Stimulated activated CD4-positive, alpha-beta T cell treated with anti-CD3 and anti-CD28 coated beads, Interleukin-4, amount 100 ng/mL, for 4 hours (primary cell): ENCODE data around the gene THRB.

Experiments
- DNase-seq, 2 experiments: peaks; one replicate each; pipeline ENCODE4 v3.0.0-alpha.2; 2020

The THRB gene

GRCh38 chr3:24485511-24485910, 9.1 kb downstream of the THRB start:
- no peak for DNase-seq

DNA sequence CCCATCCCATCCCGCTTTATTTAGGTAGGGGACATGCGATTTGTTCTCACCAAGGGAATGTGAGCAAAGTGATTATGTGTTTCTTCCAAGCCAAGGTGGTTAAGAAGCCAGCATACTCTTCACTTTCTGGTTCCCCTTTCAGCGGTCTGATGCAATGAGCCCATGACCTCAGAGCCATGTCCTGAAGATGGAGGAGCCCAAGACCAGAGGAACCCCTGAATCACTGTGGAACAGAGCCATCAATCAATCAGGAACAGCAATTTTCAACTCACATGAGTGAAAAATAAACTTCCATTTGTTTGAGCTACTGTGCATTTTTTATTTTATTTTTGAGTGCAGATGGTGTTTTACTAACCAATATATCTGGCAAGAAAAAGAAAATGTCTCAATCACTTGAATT, 10.8 kb downstream of the THRB start:
- no peak for DNase-seq

DNA sequence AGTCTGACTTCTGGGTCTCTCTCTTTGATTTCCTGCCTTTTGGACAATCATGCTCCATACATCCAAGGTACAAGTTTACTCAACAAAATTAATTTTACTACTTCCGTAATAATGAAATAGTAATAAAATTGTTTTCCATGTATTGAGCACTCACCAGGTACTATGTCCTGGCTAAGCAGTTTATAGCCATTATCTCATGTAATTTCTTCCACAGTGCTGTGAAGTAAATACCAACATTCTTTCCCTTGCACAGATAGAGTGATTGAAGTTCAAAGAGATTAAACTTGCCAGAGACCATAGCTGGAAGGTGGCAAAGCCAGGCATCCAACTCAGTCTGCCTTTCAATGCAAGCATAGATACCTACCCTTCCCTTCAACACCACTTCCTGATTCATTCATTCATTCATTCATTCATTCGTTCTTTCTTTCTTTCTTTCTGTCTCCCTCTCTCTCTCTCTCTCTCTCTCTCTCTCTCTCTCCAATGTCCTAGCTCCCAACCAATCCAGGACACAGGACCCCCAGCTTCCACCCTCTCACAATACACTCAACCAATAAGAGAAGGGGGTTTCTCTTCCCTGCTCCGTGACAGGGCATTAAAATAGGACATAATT, 12.4 kb downstream of the THRB start:
- DNase-seq, result no peak

GRCh38 chr3:24481193-24481592, 13.5 kb downstream of the THRB start:
- DNase-seq, result no peak

DNA sequence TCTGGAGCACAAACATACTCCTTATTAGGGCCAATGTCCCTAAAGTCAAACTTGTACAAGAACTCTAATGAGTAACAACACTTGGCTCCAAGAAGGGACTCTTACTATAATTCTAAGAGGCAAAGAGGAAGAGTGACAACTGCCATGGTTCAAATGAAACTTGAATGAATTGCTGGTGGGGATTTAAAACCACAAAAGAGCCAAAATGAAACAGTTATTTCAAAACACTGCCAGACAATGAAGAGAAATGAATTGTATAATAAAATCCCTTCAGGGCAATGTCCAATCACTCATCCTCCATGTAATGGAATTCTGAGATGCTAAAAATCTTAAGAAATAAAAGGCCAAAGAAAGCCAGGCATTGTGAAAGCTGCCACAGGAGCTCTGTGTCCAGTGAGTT, 14.2 kb downstream of the THRB start:
- DNase-seq, result no peak

DNA sequence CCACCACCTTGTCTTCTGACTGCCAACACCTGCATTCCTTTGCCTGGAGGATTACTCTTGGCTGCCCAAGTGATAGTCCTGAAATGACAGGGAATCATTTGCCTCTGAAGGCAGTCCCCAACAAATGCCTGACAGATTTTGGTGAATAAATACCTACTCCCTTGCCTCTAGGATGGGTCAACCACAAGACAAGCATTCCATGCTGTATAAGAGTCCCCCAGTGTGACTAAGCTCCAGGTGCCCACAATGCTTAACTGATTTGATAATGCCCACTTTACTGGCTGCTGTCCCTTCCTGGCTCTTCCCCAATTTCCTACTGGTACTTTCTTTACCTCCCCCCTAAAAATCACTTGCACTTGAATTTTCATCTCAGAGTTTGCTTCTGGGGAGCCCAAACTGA, 14.8 kb downstream of the THRB start:
- DNase-seq, result no peak

DNA sequence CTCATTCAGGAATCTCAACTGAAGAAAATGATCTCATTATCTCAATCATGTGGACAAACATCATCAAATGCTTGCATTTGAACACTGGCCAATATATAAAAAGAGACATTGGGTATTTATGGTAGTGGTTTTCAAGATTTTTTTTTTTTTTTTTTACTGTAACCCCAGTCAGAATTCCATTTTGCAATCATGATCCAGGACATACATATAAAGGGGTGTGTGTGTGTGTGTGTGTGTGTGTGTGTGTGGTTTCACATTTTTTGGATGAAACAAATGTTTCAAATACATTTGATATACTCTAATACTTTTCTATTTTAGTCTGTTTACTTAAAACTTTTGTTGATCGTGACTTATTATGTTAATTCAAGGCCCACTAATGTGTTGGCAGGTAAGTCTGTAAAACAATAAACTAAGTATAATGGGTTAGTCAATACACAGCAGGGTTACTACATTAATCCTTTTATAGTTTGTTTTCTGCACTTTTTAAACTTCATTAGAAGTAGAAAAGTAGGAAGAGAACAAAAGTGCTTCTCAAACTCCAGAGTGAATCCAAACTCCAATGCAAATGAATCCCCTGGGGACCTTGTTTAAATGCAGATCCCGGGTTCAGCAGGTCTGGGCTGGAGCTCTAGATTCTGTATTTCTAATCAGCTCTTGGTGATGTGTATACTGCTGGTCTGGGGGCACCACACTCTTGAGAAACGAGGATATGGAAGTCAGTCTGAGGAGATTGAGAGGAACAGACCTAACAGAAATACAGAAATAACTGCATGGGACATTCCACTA, 17.6 kb downstream of the THRB start:
- no peak for DNase-seq

GRCh38 chr3:24475925-24476324, 18.7 kb downstream of the THRB start:
- no peak for DNase-seq

DNA sequence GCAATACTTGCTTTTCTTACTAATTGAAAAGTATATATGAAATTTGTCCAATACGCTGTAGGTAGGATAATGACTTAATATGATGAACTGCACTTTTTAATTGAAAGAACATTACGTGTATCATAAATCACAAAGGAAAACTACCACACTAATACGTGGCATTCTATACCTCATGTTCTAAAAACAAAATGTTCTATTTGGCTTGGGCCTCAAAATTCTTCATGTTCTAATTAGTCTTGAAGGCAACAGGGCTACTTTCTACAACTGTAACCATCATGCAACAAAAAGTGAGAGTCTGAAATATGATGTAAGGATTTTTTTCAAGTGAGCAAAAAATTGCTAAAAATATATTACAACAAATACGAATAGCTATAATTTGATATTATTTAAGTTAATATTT, 19.8 kb downstream of the THRB start:
- no peak for DNase-seq

DNA sequence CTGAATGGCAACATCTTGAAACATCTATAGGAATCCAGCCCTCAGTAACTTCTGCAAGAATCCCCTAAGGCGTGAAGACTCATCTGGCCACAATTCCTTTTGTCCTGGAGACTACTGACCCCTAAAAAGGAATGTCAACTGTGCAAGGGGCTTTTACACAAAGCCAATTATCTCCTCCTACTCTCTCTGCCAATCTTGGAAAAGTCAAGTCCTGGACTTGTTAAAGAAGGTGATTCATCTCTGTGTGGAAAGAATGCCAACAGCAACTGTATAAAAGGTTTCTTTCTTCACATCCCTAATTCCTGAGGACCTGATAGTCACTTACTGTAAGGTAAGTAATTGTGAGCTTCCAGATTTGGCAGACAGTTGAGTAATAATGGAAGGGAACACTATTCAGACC, 22.3 kb downstream of the THRB start:
- DNase-seq, result no peak

- no peak for DNase-seq
Observed at GRCh38 chr3:24471486-24471885, 23.2 kb downstream of the THRB start.

DNA sequence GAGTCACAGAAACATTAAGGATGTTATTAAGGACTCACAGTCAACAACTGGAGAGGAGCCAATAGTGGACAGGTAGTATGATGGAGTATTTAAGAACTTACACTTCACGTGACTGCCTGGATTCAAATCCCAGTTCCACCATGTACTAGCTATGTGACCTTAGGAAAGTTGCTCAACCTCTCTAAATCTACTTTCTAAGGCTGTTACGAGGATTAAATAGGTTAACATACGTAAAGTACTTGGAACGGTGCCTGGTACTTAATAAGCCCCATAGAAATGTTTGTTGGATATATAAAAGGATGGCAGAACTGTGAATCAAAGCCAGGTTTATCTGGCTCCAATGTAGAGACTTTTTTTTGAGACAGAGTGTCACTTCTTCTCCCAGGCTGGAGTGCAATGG, 24.4 kb downstream of the THRB start:
- no peak for DNase-seq

- DNase-seq, result no peak
Observed at GRCh38 chr3:24464389-24464788, 30.3 kb downstream of the THRB start.

GRCh38 chr3:24462737-24463136, 31.9 kb downstream of the THRB start:
- DNase-seq, result no peak

GRCh38 chr3:24460974-24461373, 33.7 kb downstream of the THRB start:
- DNase-seq, result no peak

- DNase-seq, result no peak
Observed at GRCh38 chr3:24457719-24458118, 36.9 kb downstream of the THRB start.

DNA sequence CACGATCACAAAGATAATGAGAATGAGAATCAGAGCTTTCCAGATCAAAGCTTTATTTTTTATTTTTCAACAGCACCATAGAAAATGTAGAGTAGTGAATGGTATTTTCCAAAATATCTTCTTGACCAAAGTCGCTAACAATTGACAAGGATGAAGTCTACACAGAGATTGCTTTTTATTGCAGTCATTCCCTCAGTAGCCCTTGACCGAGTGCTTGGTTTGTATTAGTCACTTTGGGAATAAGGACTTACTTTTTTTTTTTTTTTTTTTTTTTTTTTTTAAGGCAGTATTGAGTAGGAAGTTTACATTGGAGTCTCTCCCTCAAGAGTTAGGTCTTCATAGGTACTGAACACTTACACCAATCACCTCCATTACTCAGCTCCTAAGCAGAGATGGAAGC, 39.8 kb downstream of the THRB start:
- DNase-seq, result no peak

DNA sequence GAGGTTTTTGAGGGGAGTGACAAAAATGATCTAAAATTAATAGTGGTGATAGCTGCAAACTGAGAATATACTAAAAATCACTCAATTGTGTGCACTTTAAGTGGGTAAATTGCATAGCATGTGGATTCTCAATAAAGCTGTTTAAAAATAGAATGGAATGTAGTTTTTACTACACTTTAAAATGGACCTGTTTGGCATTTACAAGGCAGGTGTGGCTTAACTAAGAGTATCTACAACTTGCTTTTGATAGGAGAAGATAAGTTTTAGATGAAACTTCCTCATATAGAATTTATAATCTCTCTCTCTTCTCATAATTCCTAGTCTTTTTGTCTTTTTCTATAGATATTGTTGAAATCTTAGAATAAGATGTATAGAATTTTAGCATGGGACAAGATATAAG, 40.3 kb downstream of the THRB start:
- DNase-seq, result no peak

GRCh38 chr3:24451461-24452099, 43.1 kb downstream of the THRB start:
- no peak for DNase-seq

GRCh38 chr3:24450160-24450907, 44.3 kb downstream of the THRB start:
- DNase-seq, result no peak

- no peak for DNase-seq
Observed at GRCh38 chr3:24447836-24448235, 46.8 kb downstream of the THRB start.

DNA sequence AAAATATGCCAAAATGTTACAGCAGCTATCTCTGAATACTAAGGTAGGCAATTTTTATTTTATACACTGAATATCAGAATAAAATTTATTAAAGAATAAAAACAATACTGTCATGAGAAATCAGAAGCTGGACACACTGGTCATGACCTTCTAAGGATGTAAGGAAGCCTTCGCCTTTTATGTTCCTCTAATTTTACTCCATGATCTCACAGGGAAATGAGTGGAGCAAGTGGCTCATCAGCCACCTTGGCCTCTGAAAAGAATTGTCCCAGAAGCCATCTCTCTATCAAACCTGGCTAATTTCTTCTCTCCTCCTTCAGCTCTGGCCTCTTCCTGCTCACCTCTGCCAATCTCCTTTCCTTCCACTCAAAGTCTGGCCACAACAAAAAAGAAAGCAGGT, 48.6 kb downstream of the THRB start:
- DNase-seq, result no peak

DNA sequence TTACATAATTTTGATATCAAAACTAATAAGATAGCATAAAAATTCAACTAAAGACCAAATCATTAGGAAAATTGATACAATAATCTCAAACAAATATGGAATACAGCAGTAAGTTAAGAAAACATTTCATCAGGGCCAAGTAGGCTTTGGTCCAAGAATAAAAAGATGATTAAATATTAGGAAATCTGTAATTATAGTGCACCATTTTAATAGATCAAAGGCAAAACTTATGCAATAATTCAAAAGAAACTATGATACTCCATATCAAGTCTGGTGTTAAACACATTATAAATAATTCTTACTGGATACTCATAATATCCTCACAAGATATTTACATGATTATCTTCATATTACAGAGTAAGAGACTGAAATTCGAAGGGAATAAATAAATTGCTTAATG, 51.2 kb downstream of the THRB start:
- no peak for DNase-seq
